Sciatic nerve (tissue), 1 donor: ENCODE measurements around the gene ERRFI1. TPM values are rescaled to one million over a fixed set of nuclear protein-coding genes. Genes with fewer than 3 reads are reported as not detected.

ENCODE experiments used
- total RNA-seq: library from RNA; stranded (reverse); fragmentation: NEBNext Ultra II Directional; extraction: Animal tissue kit (Norgen Biotek cat#: 25700); gene quantifications from one replicate; pipeline ENCODE4 v1.2.1, GENCODE V29; 2021
- donor health status: DM: no; HTN: no; CAD: no.

Gene ERRFI1
- total RNA-seq, 1 donor from 2014 or later: 33.7 TPM

Other genes with a start within 250 kb of the ERRFI1 start
- 72.0 TPM for gene PER3, start 242.0 kb downstream of the ERRFI1 start, total RNA-seq
- gene UTS2, start 173.2 kb downstream of the ERRFI1 start, total RNA-seq: not detected
- 0.27 TPM for gene TNFRSF9, start 85.5 kb downstream of the ERRFI1 start, total RNA-seq
- 249 TPM for gene PARK7, start 64.6 kb downstream of the ERRFI1 start, total RNA-seq